ENCODE data around the gene CDH8. TPM values are rescaled to one million over a fixed set of nuclear protein-coding genes. Genes with fewer than 3 reads are reported as not detected.

CDH8 gene
- total and polyA plus RNA-seq, 2 of the 4 experiments (the other 2 are of a cell fraction), result not detected

GRCh38 chr16:61780161-61780560 lies 256.1 kb downstream of the CDH8 start:
- H4K5ac ChIP-seq (ENCODE audit: low read depth, low read length), result no peak overlapping the region
- no peak overlapping the region for H4K8ac ChIP-seq (ENCODE audit: low read depth in 2 of 2, low read length in 2 of 2)
- intact Hi-C loops (cut with micrococcal nuclease) (no loop called here), in situ Hi-C loops (cut with MboI; ENCODE audit: low sequenced_read_pairs) (no loop called here), dilution Hi-C loops (cut with HindIII; ENCODE audit: low sequenced_read_pairs, unreplicated experiment) (no loop called here)
- H3K14ac ChIP-seq (replicated peaks; ENCODE audit: low read depth, low read length), result no peak overlapping the region
- WGBS, 2 experiments (ENCODE audit: extremely low coverage in 2 of 2, insufficient read length in 1 of 2), result no CpG with 5 or more reads among the region's 1 CpG
- ChIA-PET CTCF (no interaction called here), POLR2A (ENCODE audit: unreplicated experiment) (no interaction called here)
- no peaks in the 10 kb centered on the region for H3K9me3 ChIP-seq (ENCODE audit: control insufficient read depth, insufficient read depth, low read length)
- no peak overlapping the region for H2AK5ac ChIP-seq (ENCODE audit: low read depth, low read length)
- no peak overlapping the region for H2AK9ac ChIP-seq (replicated peaks; ENCODE audit: low read depth, low read length, poor library complexity)
- no peak overlapping the region for H2BK15ac ChIP-seq (ENCODE audit: low read depth, low read length)
- no peak overlapping the region for H2BK20ac ChIP-seq (ENCODE audit: low read depth, low read length)
- H2BK120ac ChIP-seq (ENCODE audit: low read depth, low read length), result no peak overlapping the region
- no peak overlapping the region for H4K91ac ChIP-seq (ENCODE audit: insufficient read depth, low read depth, low read length)
- H2AFZ ChIP-seq (replicated peaks; ENCODE audit: low read length, poor library complexity), result no peak overlapping the region
- H3K27ac ChIP-seq (ENCODE audit: insufficient read depth, low read length), result no peak overlapping the region
- H3K27me3 ChIP-seq (ENCODE audit: control insufficient read depth, insufficient read depth, low read length), result no peaks in the 10 kb centered on the region
- no peak for DNase-seq
- BruUV-seq (replicated peaks), result no TSS peak
- no peak overlapping the region for H3K4me2 ChIP-seq (ENCODE audit: low read depth, low read length)
- H3K4ac ChIP-seq (ENCODE audit: low read depth, low read length), result no peak overlapping the region
- H2BK5ac ChIP-seq (ENCODE audit: low read depth, low read length, poor library complexity, severe bottlenecking), result no peak overlapping the region
- no peak overlapping the region for H3K23ac ChIP-seq (ENCODE audit: low read depth, low read length)
- no peak overlapping the region for H3K56ac ChIP-seq (ENCODE audit: extremely low read depth, insufficient read depth, low read length)
- H4K20me1 ChIP-seq (ENCODE audit: insufficient read depth, low read length), result no peaks in the 10 kb centered on the region
- no peaks in the 10 kb centered on the region for H3K9me1 ChIP-seq (ENCODE audit: insufficient read depth, low read length)
- H3K36me3 ChIP-seq (ENCODE audit: control insufficient read depth, insufficient read depth, low read length), result no peaks in the 10 kb centered on the region
- H3K18ac ChIP-seq (ENCODE audit: low read depth, low read length), result no peak overlapping the region
- H3K79me1 ChIP-seq (ENCODE audit: low read depth in 1 of 2, low read length in 2 of 2), result no peaks in the 10 kb centered on the region
- no peak for ATAC-seq (ENCODE audit: low read depth)
- no peak for TF ChIP-seq CEBPB (IDR thresholded peaks at IDR 0.05; ENCODE audit: low read depth, low read length)
- TF ChIP-seq MAFK (IDR thresholded peaks at IDR 0.05; ENCODE audit: low read depth, low read length), result no peak
- TF ChIP-seq USF2 (IDR thresholded peaks at IDR 0.05; ENCODE audit: low read depth, low read length), result no peak
- TF ChIP-seq POLR2A (IDR thresholded peaks at IDR 0.05; ENCODE audit: low read depth, low read length), result no peak
- no peak for TF ChIP-seq RAD21 (IDR thresholded peaks at IDR 0.05; ENCODE audit: low read length)
- no peak for TF ChIP-seq RCOR1 (IDR thresholded peaks at IDR 0.05; ENCODE audit: insufficient replicate concordance, low read length)
- no peak for TF ChIP-seq CTCF (conservative IDR thresholded peaks at IDR 0.05; ENCODE audit: low read depth, low read length)
- TF ChIP-seq FOS (IDR thresholded peaks at IDR 0.05; ENCODE audit: low read depth, low read length), result no peak
- no peak for TF ChIP-seq CHD1 (IDR thresholded peaks at IDR 0.05; ENCODE audit: low read depth, low read length)
- TF ChIP-seq ELK1 (IDR thresholded peaks at IDR 0.05; ENCODE audit: borderline replicate concordance, low read depth, low read length), result no peak
- no peak for TF ChIP-seq BHLHE40 (IDR thresholded peaks at IDR 0.05; ENCODE audit: low read depth, low read length)
- TF ChIP-seq SMC3 (IDR thresholded peaks at IDR 0.05; ENCODE audit: low read depth, low read length), result no peak
- no peak for TF ChIP-seq RFX5 (IDR thresholded peaks at IDR 0.05; ENCODE audit: low read depth, low read length)
- no peak for TF ChIP-seq NFE2L2 (IDR thresholded peaks at IDR 0.05; ENCODE audit: low read depth, low read length)
- TF ChIP-seq MXI1 (IDR thresholded peaks at IDR 0.05; ENCODE audit: borderline replicate concordance, low read depth, low read length), result no peak
- no peak overlapping the region for H3K4me3 ChIP-seq (ENCODE audit: insufficient read depth, low read depth, low read length)
- no peak overlapping the region for H3K9ac ChIP-seq (ENCODE audit: low read depth, low read length)
- H3K4me1 ChIP-seq (ENCODE audit: control insufficient read depth, insufficient read depth, low read length), result no peaks in the 10 kb centered on the region
